DND-41 (cell line): ENCODE data around the gene GFI1B.

Experiments
- ATAC-seq: fragments of 200-7000 bp; cut with Tn5 transposase; 3 replicates; pipeline ENCODE4 v1.9.1; 2021; ENCODE audit warnings: low read depth; ENCODE audit not compliant: insufficient read depth
- DNase-seq: peaks from one replicate; pipeline ENCODE4 v3.0.0-alpha.2; 2020
- H2AFZ ChIP-seq: 2 replicates; pipeline ENCODE4 v1.6.0; 2012; ENCODE audit warnings: low read depth, low read length
- H3K27ac ChIP-seq: 2 replicates; pipeline ENCODE4 v1.5.1; 2012; ENCODE audit warnings: low read length, inconsistent platforms
- H3K27me3 ChIP-seq: fragments of 200-600 bp; sonication (generic); 2 replicates; pipeline ENCODE4 v1.6.0; 2012; ENCODE audit warnings: low read length, mild to moderate bottlenecking, inconsistent platforms; ENCODE audit not compliant: insufficient read depth, poor library complexity
- H3K36me3 ChIP-seq: 2 replicates; pipeline ENCODE4 v1.5.1; 2012; ENCODE audit warnings: low read length, inconsistent platforms; ENCODE audit not compliant: insufficient read depth
- H3K4me1 ChIP-seq: 2 replicates; pipeline ENCODE4 v1.5.1; 2012; ENCODE audit warnings: mild to moderate bottlenecking, low read length; ENCODE audit not compliant: insufficient read depth
- H3K4me2 ChIP-seq: 2 replicates; pipeline ENCODE4 v1.6.0; 2012; ENCODE audit warnings: mild to moderate bottlenecking, moderate library complexity, low read length, inconsistent platforms; ENCODE audit not compliant: insufficient read depth
- H3K4me3 ChIP-seq, 2 experiments: fragments of 200-600 bp in 1 of 2; shearing (Covaris generic) in 1 of 2; 2 replicates each; pipeline ENCODE4 v1.5.1; 2012 to 2016; ENCODE audit warnings: inconsistent platforms in 2 of 2, low read length in 2 of 2, mild to moderate bottlenecking in 2 of 2, low read depth in 1 of 2, moderate library complexity in 1 of 2
- H3K79me2 ChIP-seq: 2 replicates; pipeline ENCODE4 v1.6.0; 2012; ENCODE audit warnings: low read length, inconsistent platforms; ENCODE audit not compliant: insufficient read depth
- H3K9ac ChIP-seq: 2 replicates; pipeline ENCODE4 v1.6.0; 2012; ENCODE audit warnings: low read depth, mild to moderate bottlenecking, inconsistent platforms, low read length, moderate library complexity
- H3K9me3 ChIP-seq: 2 replicates; pipeline ENCODE4 v1.5.1; 2012; ENCODE audit warnings: low read length, moderate library complexity, mild to moderate bottlenecking, inconsistent platforms; ENCODE audit not compliant: insufficient read depth, severe bottlenecking
- H4K20me1 ChIP-seq: 2 replicates; pipeline ENCODE4 v1.6.0; 2012; ENCODE audit warnings: low read length; ENCODE audit not compliant: insufficient read depth
- EZH2 ChIP-seq: IDR thresholded peaks from 3 replicates; pipeline ENCODE4 v1.6.1; 2012; ENCODE audit warnings: borderline replicate concordance, low read depth, mild to moderate bottlenecking, moderate library complexity, low read length, inconsistent platforms; ENCODE audit not compliant: severe bottlenecking
- TF ChIP-seq, protein P1 (sequence below): IDR thresholded peaks from 2 replicates; pipeline ENCODE4 v1.5.1; 2012; ENCODE audit warnings: borderline replicate concordance, low read length, moderate library complexity, mild to moderate bottlenecking; ENCODE audit not compliant: poor library complexity, severe bottlenecking; ENCODE audit errors: extremely low read depth

GFI1B gene

DNA sequence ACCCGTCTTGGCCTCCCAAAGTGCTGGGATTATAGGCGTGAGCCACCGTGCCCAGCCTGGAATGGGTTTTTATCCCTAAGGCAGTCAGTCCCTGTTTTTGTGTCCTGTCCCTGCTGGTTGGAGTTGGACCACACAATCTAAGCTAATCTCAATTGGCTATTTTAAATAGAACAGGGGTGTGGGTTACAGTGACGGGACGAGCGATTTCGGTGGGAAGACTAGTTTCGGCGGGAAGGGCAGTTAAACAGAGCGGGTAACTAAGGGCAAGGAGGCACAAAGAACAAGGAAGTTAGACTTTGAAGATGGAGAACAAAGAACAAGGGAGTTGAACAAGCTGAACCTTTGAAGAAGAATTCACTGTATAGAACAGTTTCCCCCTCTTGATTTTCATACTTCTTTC, 53.7 kb downstream of the GFI1B start:
- Histone ChIP-seq H3K4me3 (peak overlapping the region; percentile 65 to 84; a peak in 3 of 4 replicates), H2AFZ (no peak overlapping the region), H3K27me3 (no peaks in the 10 kb centered on the region), H3K4me1 (peaks cover 37% of the 10 kb centered on the region), H3K4me2 (peak overlapping the region; percentile 99), H4K20me1 (peaks cover 42% of the 10 kb centered on the region), H3K9ac (peak overlapping the region; percentile 98; the same call in 1 of the 2 replicates), H3K9me3 (no peaks in the 10 kb centered on the region), H3K36me3 (peaks cover 19% of the 10 kb centered on the region), H3K79me2 (peaks cover 72% of the 10 kb centered on the region), H3K27ac (no peak overlapping the region)
- TF ChIP-seq, protein P1, sequence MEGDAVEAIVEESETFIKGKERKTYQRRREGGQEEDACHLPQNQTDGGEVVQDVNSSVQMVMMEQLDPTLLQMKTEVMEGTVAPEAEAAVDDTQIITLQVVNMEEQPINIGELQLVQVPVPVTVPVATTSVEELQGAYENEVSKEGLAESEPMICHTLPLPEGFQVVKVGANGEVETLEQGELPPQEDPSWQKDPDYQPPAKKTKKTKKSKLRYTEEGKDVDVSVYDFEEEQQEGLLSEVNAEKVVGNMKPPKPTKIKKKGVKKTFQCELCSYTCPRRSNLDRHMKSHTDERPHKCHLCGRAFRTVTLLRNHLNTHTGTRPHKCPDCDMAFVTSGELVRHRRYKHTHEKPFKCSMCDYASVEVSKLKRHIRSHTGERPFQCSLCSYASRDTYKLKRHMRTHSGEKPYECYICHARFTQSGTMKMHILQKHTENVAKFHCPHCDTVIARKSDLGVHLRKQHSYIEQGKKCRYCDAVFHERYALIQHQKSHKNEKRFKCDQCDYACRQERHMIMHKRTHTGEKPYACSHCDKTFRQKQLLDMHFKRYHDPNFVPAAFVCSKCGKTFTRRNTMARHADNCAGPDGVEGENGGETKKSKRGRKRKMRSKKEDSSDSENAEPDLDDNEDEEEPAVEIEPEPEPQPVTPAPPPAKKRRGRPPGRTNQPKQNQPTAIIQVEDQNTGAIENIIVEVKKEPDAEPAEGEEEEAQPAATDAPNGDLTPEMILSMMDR, result no peak
- TF ChIP-seq EZH2, result no peak
- ATAC-seq, result no peak
- DNase-seq, result no peak

DNA sequence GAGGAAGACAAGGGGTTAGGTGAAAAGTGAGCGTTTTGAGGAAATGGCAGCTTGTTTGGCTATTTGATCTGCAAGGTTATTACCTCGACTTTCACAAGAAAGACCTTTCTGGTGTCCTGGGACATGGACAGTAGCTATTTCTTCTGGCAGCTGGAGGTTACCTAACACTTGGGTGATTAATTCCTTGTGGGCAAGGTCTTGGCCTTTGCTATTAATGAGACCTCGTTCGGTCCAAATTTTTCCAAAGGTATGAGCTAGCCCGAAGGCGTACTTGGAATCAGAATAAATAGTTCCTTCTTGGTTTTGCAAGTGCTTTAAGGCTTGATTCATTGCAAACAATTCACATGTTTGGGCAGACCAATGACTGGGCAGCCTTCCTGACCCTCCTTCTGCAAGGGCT, 57.2 kb downstream of the GFI1B start:
- no peak overlapping the region for H2AFZ ChIP-seq
- peaks cover 22% of the 10 kb centered on the region; the same call in 1 of the 2 replicates for H3K36me3 ChIP-seq
- peaks cover 69% of the 10 kb centered on the region for H4K20me1 ChIP-seq
- no peak overlapping the region for H3K4me3 ChIP-seq
- H3K9ac ChIP-seq, result no peak overlapping the region
- DNase-seq (no peak), ATAC-seq (no peak)
- H3K4me1 ChIP-seq, result peaks cover 27% of the 10 kb centered on the region
- no peak overlapping the region for H3K4me2 ChIP-seq
- peaks cover 95% of the 10 kb centered on the region for H3K79me2 ChIP-seq
- H3K27ac ChIP-seq, result no peak overlapping the region
- H3K27me3 ChIP-seq, result no peaks in the 10 kb centered on the region
- no peaks in the 10 kb centered on the region for H3K9me3 ChIP-seq
- no peak for TF ChIP-seq EZH2
- TF ChIP-seq, protein P1, result no peak

DNA sequence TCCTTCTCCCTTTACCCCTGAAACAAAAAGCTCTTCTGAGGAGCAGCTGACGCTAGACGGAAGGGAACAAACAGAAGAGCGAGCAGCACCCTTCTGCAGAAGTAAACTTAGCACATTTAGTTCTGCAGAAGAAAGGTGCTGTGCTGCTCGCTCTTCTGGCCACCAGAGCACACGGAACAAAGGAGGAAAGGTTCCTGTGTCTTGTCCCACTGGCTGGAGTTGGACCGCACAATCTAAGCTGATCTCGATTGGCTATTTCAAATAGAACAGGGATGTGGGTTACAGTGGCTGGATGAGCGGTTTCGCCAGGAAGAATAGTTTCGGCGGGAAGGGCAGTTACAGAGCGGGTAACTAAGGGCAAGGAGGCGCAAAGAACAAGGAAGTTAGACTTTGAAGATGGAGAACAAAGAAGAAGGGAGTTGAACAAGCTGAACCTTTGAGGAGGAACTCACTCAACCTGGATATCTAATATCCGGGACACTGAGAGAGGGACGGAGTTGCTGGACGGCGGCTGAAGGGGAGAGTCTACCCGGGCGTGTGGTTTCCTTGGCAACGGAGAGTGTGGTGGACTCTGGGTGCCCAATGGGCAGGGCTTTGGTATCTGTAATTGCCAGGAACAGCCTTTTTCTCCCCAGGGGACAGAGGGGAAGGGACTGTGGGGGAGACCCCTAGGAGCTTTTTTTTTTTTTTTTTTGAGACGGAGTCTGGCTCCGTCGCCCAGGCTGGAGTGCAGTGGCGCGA, 59.5 kb downstream of the GFI1B start:
- Histone ChIP-seq H2AFZ (no peak overlapping the region), H3K9me3 (no peaks in the 10 kb centered on the region), H3K9ac (no peak overlapping the region), H3K27ac (no peak overlapping the region), H3K4me2 (no peak overlapping the region), H3K4me3 (no peak overlapping the region), H4K20me1 (peaks cover 84% of the 10 kb centered on the region), H3K36me3 (peaks cover 29% of the 10 kb centered on the region), H3K79me2 (peaks cover 88% of the 10 kb centered on the region), H3K4me1 (peaks cover 10% of the 10 kb centered on the region), H3K27me3 (no peaks in the 10 kb centered on the region)
- ATAC-seq, result no peak
- TF ChIP-seq, protein P1, result no peak
- TF ChIP-seq EZH2, result no peak
- DNase-seq, result no peak
